ENCODE data around the gene CDK19. TPM values are rescaled to one million over a fixed set of nuclear protein-coding genes. Genes with fewer than 3 reads are reported as not detected.
A peak's percentile ranks its signal among the peaks of the same experiment; 100 is the strongest.

The CDK19 gene
- total and polyA plus RNA-seq, 2 of the 13 experiments (the other 11 are each of a cell fraction or from before 2014, with no cell fraction given) = 13.4 to 27.0 TPM

DNA sequence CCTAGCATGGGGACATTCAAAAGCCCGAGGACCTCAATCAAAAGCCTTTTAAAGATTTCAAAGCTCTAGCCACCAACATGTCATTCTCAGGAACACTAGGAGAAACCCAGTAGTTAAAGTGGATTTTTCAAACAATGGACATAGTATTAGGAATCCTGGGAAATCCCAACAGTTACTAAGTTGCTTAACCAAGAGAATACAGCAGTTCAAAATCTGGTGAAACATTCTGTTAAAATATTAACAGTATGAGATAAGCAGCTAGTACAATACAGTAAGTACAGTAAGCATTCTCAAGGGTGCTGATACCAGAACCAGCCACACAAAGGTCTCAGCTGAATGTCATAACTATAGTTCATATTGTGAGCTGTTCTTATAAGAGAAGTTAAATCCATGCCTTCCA, 68.6 kb downstream of the CDK19 start (continued):
- peak; percentile 68; the same call in 1 of the 2 replicates for TF ChIP-seq AHDC1 (CRISPR knock-in tag; IDR thresholded peaks at IDR 0.05; ENCODE audit: borderline replicate concordance)
- TF ChIP-seq SMARCC2 (IDR thresholded peaks at IDR 0.05) = no peak
- TF ChIP-seq ZNF468 (CRISPR knock-in tag; IDR thresholded peaks at IDR 0.05) = no peak
- TF ChIP-seq HMG20A (CRISPR knock-in tag; IDR thresholded peaks at IDR 0.05; ENCODE audit: borderline replicate concordance) = peak; percentile 79
- TF ChIP-seq U2AF2 (IDR thresholded peaks at IDR 0.05; ENCODE audit: low read depth, low read length) = no peak
- TF ChIP-seq ZNF713 (CRISPR knock-in tag; IDR thresholded peaks at IDR 0.05) = no peak
- TF ChIP-seq ZNF143 (CRISPR knock-in tag; IDR thresholded peaks at IDR 0.05) = peak; percentile 72
- peak; percentile 84 for TF ChIP-seq POGZ (CRISPR knock-in tag; IDR thresholded peaks at IDR 0.05)
- peak; percentile 84 for TF ChIP-seq HNF1A (IDR thresholded peaks at IDR 0.05; ENCODE audit: low read depth)
- peak; percentile 92 for TF ChIP-seq HNF1A (CRISPR knock-in tag; IDR thresholded peaks at IDR 0.05; ENCODE audit: borderline replicate concordance)
- TF ChIP-seq ZFP1 (CRISPR knock-in tag; IDR thresholded peaks at IDR 0.05) = 0 out of 2 replicates have a peak, but pooled peaks have one; percentile 51
- TF ChIP-seq NCOA2 (CRISPR knock-in tag; IDR thresholded peaks at IDR 0.05) = peak; percentile 68
- TF ChIP-seq, protein P1, sequence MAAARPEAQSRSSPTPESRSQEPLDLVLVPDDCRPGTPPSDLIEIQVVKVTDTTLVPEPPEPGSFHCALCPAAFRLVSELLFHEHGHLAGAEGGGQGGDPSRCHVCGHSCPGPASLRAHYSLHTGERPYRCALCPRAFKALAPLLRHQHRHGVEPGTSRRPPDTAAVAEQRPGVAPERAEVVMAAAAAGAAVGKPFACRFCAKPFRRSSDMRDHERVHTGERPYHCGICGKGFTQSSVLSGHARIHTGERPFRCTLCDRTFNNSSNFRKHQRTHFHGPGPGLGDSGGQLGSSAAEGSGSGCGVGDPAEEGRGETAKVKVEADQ (CRISPR knock-in tag; IDR thresholded peaks at IDR 0.05; ENCODE audit: borderline replicate concordance) = peak; percentile 98
- TF ChIP-seq MXI1 (IDR thresholded peaks at IDR 0.05; ENCODE audit: borderline replicate concordance, low read depth, low read length) = no peak
- no peak for TF ChIP-seq HNRNPH1 (optimal IDR thresholded peaks at IDR 0.05; ENCODE audit: low read depth, low read length)
- no peak for TF ChIP-seq SRF (IDR thresholded peaks at IDR 0.05; ENCODE audit: low read depth, low read length)
- peak; percentile 65; the same call in 1 of the 2 replicates for TF ChIP-seq NCOR1 (IDR thresholded peaks at IDR 0.05; ENCODE audit: borderline replicate concordance, low read length)
- TF ChIP-seq SAP130 (CRISPR knock-in tag; IDR thresholded peaks at IDR 0.05; ENCODE audit: low read depth) = peak; percentile 64; the same call in 1 of the 2 replicates

Data from HepG2 (cell line).